ENCODE results near the gene ALG12.
A peak's percentile ranks its signal among the peaks of the same experiment; 100 is the strongest.

ALG12 gene

DNA sequence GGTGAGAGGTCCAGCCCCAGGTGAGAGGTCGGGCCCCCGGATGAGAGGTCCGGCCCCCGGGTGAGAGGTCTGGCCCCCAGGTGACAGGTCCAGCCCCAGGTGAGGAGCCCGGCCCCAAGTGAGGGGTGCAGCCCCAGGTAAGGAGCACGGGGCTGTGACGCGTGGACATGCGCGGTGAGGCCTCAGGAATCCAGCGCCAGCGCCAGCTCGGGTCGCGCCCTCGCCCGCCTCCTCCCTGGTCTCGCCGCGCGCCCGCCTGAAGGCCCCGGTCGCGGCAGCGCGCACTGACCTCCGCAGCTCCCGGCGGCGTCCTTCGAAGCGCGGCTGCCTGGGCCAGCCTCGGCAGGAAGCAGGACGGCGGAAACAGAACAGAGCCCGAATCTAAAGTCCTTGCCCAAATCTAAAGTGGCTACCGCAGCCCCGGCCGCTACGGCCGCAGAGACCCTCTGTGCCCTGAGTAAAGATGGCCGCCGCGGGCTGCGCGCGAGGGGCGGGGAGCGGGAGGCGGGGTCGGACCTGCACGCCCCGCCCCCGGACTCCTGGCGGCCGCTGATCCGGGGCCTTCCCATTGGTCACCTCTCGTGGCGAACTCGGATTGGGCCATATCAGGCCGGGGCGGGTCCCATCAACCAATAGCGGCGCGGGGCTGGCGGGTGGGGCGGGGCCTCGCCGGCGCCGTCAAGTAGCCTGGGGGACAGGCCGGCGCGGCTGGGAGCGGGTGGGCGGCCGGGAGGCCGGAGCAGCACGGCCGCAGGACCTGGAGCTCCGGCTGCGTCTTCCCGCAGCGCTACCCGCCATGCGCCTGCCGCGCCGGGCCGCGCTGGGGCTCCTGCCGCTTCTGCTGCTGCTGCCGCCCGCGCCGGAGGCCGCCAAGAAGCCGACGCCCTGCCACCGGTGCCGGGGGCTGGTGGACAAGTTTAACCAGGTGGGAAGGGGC lies at the start of gene ALG12, which contains the start of gene CRELD2:
ALG12 (minus strand) TSS at position 465 of the 937 bp plus-strand sequence. CDS start 4,673 bp downstream, outside the sequence.
CRELD2 (plus strand) TSS at position 661 of the 937 bp plus-strand sequence; CDS start at position 797, 136 bp downstream.
- DNase-seq = peak; percentile 81

DNA sequence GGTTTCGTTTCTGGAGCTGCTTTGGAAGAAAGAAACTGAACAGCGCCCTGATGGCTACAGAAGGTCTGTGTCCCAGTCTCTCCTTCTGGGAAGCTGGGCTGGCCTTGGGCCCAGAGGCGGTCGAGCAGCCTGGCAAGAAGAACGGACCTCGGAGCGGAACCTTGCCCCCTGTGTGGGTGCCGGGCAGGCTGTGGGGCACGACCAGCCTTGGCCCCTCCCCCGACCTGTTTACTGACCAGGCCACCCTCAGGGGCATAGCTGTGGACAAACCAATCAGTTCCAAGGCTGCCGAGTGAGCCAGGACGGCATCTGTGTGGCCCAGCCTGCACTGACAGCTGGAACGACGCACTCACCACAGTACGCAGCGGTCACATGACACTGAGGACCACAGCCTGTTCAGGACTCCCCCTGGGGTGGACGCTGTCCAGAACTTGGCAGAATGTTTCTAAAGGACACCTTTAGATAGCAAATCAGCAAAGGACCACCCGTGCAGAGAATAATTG lies 49.5 kb upstream of the ALG12 start:
- no peak for DNase-seq

DNA sequence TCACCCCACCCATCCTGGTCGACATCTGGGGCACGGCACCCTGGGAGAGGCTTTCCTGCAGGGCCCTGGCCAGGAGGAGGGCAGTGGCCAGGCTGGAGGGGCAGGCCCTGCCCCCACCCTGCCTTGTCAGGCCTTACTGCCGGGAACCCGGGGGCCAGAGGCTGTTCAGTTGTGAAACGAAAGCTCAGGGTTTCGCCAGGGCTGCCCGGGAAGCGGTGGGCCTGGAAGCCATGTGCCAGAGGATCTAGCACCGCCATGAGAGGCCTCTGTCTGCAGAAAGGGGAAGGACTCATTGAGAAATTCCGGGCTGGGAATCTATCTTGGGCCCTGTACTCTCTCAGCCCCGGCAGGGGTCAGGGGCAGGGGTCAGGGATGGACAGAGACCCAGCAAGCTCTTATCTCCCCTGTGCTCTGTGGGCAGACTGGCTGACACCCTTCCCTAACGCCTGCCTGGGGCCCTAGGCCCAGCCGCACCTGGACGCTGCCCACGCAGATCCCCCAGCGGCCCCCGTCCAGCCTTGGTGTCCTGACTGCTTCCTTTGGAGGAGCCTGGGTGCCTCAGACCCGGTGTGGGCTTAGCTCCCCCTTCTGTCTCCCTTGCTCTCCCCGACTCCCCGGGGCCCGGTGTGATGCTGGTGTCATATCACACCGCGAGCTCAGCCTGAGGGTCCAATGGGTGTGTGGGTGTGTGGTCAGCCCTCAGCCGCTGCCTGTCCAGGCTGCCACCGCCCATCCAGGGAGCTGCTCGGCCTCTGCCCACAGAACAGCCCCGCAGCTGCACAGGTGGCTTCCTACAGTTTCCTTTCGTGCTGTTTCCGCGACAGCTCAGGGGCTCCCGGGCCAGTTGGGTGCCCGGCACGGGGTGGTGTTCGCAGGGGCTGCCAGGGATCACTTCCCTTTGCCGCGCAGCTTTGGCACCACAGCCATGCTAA lies 48.8 kb upstream of the ALG12 start:
- DNase-seq = no peak

DNA sequence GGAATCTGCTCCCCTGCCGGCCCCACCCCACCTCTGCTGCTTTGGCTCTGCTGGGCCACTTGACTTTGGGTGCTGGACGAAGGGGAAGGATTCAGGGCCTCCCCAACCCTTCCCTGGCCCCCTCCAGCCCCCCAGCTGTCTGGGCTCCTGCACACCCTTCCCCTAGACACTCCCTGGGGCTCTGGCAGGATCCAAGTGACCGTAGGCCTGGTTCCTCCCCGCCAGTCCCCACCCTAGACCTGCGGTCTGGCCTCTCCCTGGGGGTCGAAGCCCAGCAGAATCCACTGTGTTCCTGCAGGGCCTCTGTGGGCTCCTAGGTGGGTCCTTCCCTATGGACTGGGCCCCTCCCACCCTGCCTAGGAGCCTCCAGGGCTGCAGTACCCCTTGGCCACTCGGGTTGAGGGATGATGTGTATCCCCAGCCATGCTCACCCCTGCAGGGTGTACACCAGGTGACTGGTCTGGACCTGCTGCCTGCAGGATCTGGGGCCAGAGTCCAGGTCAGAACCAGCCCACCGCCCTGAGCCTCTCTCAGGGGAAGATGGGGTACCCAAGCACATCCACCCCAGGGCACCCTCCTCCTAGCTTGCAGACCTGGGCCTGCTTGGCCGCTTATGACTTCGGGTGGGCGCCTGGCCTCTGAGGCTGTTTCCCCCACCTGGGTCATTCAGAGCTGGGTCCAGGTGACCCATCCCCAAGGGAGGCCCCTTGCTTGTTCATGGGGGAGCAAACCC lies 48.0 kb upstream of the ALG12 start:
- DNase-seq = no peak

DNA sequence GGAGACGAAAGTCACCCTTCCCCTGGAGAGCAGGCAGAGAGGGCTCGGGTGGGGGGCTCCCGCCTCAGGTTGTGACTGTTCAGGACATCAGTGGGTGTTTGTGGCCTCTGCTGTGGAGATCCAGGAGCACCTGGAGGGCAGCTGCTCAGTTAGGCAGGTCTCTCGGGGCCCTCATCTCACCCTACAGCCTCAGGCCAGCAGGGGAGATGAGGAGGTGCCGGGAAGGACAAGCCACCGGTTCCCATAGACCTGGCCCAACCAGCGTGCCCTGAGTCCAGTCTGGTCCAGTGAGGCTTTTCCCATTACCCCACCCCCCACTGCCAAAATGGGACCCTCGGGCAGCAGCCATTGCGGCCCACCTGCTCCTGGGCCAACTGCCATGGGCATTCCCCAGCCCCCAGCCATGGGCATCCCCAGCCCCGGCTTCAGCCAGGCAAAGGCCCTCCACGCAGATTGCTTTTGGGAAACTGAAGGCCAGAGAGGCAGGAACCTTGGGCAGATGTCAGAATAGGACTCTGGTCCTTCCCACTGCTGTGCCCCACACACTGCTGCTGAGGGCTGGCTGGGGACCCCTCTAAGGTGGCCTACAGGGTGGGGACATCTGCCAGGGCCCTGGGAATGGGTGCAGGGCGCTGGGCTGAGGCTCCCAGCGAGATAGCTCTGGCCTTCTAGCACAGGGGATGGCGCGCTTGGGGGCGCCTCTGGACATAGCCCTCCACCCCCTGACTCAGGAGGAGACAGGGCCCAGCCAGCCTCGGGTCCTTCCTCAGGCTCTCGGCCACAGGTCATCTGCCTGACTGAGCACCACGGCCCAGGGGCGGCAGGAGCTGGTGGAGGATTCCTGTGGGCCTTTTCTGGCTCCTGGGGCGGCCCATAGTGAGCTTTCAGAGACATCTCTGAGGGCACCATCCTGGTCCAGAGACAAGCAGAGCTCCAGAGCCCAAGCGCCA lies 47.1 kb upstream of the ALG12 start:
- no peak for DNase-seq

DNA sequence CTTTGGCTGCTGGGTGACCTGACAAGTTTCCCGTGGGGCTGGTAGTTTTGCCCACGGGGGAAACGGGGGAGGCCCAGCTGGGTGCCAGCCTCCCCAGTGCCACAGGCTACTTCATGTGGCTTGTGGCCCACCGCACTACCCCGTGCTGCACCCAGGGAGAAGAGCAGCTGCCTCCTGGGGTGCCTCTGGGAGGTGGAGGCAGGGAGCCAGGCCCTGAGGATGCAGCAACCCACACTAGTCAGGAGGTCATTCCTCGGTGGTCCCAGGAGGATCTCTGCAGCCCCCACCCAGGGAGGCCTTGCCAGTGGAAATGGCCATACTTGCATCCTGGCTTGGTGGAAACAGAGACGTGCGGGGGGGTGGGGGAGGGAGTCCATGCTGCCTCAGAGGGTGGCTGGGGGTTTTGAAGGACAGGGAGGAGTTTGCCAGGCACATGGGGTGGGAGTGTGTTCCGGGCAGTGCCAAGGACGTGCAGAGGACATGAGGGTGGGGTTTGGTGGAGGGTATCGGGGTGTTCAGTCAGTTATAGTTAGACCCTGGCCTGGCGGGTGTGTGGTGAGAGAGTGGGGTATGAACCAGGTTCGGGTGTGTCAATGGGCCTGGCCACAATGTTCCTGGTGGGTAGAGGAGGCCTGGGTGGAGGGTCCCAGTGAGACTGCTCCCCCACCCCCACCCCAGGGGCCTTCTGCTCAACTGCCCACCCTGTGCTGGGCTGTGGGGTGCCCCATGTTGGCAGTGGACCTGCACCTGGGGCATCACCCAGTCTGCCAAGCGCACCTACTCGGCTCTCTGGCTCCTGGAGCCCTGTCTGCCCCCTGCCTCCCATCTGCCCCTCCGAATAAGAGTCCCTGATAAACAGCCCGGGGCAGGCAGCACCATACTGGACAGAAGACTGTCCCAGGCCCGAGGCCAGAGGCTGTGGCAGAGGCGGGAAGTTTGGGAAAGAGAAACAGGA lies 46.2 kb upstream of the ALG12 start:
- DNase-seq = no peak

DNA sequence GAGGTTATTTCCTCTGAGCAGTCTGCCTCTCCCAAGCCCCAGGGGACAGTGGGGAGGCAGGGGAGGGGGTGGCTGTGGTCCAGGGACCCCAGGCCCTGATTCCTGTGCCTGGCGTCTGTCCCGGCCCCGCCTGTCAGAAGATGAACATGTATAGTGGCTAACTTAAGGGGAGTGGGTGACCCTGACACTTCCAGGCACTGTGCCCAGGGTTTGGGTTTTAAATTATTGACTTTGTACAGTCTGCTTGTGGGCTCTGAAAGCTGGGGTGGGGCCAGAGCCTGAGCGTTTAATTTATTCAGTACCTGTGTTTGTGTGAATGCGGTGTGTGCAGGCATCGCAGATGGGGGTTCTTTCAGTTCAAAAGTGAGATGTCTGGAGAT lies 45.4 kb upstream of the ALG12 start:
- DNase-seq = no peak

DNA sequence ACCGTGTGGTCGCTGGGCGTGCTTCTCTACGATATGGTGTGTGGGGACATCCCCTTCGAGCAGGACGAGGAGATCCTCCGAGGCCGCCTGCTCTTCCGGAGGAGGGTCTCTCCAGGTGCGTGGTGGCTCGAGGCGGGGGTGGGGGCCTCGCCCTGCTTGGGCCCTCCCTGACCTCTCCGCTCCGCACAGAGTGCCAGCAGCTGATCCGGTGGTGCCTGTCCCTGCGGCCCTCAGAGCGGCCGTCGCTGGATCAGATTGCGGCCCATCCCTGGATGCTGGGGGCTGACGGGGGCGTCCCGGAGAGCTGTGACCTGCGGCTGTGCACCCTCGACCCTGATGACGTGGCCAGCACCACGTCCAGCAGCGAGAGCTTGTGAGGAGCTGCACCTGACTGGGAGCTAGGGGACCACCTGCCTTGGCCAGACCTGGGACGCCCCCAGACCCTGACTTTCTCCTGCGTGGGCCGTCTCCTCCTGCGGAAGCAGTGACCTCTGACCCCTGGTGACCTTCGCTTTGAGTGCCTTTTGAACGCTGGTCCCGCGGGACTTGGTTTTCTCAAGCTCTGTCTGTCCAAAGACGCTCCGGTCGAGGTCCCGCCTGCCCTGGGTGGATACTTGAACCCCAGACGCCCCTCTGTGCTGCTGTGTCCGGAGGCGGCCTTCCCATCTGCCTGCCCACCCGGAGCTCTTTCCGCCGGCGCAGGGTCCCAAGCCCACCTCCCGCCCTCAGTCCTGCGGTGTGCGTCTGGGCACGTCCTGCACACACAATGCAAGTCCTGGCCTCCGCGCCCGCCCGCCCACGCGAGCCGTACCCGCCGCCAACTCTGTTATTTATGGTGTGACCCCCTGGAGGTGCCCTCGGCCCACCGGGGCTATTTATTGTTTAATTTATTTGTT lies 44.8 kb upstream of the ALG12 start:
- DNase-seq = no peak

DNA sequence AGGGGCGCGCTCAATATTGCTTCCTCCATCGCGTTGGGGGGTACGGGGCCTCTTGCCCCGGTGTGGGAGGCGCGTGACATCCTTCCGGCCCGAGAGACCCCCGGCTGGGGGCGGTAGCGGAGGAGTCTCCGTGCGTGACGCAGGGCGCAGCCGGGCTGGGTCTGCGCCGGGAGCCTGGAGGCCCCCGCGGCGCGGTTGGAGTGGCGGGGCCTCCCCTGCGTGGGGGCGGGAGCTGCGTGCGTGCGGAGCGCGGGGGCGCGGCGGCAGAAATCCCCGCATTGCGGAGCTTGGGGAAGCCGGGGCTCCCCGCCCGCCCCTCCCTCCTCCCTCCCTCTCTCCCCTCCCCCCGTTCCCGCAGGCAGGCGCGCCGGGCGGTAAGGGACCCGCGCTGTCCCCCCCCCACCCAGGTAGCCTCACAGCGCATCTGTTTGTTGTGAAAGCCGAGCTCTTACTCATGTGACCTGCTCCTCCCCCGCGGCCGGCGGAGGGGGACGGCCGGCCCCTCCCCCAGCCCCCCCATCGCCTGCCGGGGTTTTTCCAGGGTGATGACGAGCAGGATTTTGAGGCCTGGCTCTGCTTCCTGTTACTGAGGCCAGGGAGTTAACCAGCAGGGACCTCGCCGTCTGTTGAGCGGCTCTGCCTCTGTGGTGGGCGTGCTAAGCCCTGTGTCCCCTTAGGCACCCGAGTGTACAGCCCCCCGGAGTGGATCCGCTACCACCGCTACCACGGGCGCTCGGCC lies 43.9 kb upstream of the ALG12 start:
- peak; percentile 45 for DNase-seq

DNA sequence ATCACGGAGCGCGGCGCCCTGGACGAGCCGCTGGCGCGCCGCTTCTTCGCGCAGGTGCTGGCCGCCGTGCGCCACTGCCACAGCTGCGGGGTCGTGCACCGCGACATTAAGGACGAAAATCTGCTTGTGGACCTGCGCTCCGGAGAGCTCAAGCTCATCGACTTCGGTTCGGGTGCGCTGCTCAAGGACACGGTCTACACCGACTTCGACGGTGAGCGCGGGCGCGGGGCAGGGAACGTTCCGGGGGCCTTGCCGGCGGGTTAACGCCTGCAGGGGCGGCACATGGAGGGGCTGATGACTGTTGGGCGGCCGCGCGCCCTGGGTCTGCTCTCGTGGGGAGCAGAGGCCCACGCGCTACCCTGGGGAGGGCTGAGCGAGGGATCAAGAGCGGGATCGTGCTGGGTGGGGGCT lies 43.4 kb upstream of the ALG12 start:
- DNase-seq = no peak

DNA sequence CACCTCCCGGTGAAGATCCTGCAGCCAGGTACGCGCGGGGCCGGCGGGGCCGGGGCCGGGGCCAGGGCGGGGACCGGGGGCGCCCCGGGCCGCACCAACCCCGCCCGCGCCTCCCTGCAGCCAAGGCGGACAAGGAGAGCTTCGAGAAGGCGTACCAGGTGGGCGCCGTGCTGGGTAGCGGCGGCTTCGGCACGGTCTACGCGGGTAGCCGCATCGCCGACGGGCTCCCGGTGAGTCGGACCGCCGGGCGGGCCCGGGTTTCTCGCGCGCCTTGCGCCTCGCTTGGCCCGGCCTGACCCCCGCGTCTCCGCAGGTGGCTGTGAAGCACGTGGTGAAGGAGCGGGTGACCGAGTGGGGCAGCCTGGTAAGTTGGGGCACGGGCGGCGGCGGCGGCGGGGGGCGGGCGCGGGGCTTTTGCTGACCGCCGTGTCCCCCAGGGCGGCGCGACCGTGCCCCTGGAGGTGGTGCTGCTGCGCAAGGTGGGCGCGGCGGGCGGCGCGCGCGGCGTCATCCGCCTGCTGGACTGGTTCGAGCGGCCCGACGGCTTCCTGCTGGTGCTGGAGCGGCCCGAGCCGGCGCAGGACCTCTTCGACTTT lies 42.9 kb upstream of the ALG12 start:
- no peak for DNase-seq

DNA sequence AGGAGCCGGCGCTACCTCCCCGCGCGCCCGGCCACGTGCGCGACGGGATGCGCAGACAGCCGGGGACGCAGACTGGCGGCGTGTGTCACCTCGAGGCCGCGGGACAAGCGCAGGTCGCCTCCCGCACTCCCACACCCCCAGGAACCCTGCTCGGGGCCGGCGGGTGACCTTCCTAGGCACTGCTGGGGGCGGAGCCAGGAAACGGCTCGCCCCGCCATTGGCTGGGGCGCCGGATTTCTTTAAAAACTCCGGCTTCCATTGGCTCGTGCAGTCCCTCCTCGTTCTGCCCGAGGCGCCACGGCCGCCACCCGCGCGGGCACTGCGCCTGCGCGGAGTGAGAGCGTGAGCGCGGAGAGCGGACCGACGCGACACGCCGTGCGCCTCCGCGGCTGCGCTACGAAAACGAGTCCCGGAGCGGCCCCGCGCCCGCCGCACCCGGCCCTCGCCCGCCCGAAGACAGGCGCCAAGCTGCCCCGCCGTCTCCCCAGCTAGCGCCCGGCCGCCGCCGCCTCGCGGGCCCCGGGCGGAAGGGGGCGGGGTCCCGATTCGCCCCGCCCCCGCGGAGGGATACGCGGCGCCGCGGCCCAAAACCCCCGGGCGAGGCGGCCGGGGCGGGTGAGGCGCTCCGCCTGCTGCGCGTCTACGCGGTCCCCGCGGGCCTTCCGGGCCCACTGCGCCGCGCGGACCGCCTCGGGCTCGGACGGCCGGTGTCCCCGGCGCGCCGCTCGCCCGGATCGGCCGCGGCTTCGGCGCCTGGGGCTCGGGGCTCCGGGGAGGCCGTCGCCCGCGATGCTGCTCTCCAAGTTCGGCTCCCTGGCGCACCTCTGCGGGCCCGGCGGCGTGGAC lies 42.1 kb upstream of the ALG12 start, which contains the start of gene PIM3:
PIM3 (plus strand) TSS at position 614 of the 846 bp plus-strand sequence; CDS start at position 790, 176 bp downstream.
- DNase-seq = peak; percentile 90

DNA sequence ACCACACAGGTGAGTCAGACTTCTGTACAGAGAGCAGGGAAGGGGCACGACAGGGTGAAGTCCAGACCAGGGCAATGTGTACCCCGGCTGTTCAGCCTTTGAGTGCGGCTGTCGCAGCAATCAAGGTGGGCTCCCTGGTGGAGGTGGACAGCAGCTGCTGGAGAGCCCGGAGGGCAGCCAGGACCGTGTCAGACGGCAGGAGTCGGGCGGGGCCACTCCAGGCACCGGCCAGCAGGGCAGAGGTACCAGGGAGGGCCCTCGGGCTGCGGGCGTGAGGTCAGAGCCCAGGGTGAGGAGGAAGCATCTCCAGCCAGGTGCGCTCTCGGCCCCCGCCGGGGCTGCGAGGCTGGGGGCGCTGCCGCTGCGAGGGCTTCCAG lies 41.5 kb upstream of the ALG12 start:
- DNase-seq = no peak

DNA sequence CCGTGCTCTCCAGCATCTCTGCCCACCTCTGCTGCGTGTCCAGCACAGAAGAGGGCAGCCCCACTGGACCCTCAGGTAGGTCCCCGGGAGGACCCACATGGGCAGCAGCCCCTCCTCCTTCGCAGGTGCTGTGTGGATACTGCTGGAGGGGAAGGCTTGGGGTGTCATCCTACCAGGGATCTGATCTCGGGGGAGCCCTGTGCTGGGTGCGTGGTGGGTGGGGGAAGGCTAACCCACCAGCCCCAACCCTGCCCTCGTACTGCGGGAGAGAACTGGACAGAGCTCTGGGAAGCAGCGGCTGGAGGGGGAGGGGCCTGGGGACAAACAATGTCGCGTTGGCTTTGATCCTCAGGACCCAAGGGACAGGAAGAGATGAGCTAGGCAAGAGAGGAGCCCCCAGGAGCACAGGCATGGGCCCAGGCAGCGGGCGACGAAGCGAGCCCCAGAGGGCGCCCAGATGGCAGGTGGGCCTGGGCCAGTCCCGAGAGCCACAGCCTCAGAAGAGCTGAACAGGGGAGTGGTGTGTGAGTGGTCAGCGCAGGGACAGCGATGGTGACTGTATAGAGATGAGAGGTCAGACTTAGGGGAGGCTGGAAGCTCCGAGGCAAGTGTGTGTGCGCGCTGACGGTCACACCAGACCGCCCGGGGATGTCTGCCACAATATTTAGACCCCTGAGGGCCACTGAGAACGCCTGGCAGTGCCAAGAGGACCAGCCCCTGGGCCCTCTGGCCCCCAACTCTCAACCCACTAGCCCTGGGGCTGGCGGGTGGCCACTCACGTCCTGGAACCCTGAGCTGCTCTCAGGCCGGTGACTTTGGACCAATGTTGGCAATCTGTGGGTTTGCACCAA lies 40.9 kb upstream of the ALG12 start:
- DNase-seq = no peak

DNA sequence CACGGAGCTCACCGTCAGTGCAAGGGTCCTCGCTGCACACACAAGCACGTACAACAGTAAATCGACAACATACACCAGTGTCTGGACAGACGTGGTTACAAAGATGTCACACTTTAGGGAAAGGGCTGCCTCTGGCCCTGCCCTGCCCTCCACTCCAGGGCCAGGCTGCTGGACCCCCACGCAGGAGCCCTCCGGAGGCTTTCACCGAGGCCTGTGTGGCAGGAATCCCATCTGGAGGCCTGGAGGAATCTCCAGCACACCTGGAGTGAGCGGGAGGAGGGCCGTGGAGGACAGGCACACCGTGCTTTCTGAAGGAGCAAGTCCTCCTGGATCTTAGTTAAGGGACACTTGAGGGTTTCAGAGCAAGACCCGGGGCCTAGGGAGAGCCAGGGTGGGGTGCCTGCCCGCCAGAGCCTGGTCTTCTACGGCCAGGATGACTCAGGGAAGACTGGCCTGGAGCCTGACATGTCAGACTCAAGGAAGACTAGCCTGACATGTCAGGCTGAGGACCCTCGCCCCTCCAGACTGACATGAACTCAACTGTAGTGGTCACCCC lies 40.2 kb upstream of the ALG12 start:
- DNase-seq = no peak
